Testis (tissue), 2 donors: ENCODE measurements around the gene SLC9B2.
A peak's percentile ranks its signal among the peaks of the same experiment; 100 is the strongest.

Source experiments
- POLR2A ChIP-seq: fragments of 450-650 bp; IDR thresholded peaks from one replicate; pipeline ENCODE4 v1.6.1; 2017; ENCODE audit warnings: antibody characterized with exemption, mild to moderate bottlenecking, moderate library complexity
- TF ChIP-seq, protein P1 (sequence below), 3 experiments: fragments of 450-650 bp in 2 of 3; fragments of 200-600 bp in 1 of 3; sonication (generic) in 1 of 3; IDR thresholded peaks; one replicate each; pipeline ENCODE4 v1.5.1; 2016 to 2019; ENCODE audit warnings: antibody characterized with exemption in 3 of 3, mild to moderate bottlenecking in 2 of 3, moderate library complexity in 1 of 3

DNA sequence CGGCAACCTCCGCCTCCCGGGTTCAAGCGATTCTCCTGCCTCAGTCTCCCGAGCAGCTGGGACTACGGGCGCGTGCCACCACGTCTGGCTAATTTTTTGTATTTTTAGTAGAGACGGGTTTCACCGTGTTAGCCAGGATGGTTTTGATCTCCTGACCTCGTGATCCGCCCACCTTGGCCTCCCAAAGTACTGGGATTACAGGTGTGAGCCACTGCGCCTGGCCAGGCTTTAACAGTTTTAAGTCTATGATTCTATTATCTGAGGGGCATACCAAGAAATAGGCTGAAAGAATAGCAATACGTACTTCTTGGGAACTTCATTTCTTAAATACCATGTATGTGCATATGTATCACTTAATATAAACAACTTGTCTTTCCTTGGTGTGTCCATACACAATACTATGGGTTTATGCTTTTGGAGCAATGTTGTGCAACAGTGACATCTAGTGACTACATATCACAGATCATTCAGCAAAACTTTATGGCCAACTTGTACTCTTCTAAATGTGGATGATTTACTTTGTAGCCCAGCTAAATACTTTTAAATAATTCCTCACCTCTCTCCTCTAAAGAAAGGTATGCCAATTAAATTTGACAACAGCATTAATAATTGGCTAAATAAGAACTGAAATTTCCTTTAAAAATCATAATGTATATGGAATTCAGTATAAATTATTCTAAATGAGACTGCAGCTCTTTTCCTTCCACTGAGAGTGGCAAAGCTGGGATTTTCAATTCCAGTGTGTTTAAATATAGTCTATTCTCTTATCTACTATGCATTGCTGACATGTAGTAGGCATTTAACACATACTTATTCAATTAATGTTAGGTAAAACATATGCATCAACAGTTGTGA, 67.5 kb downstream of the SLC9B2 start:
- TF ChIP-seq, protein P1, sequence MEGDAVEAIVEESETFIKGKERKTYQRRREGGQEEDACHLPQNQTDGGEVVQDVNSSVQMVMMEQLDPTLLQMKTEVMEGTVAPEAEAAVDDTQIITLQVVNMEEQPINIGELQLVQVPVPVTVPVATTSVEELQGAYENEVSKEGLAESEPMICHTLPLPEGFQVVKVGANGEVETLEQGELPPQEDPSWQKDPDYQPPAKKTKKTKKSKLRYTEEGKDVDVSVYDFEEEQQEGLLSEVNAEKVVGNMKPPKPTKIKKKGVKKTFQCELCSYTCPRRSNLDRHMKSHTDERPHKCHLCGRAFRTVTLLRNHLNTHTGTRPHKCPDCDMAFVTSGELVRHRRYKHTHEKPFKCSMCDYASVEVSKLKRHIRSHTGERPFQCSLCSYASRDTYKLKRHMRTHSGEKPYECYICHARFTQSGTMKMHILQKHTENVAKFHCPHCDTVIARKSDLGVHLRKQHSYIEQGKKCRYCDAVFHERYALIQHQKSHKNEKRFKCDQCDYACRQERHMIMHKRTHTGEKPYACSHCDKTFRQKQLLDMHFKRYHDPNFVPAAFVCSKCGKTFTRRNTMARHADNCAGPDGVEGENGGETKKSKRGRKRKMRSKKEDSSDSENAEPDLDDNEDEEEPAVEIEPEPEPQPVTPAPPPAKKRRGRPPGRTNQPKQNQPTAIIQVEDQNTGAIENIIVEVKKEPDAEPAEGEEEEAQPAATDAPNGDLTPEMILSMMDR (IDR thresholded peaks at IDR 0.05): peak; percentile 28 to 61 (median 58)
- TF ChIP-seq POLR2A: no peak
